Activated naive CD8-positive, alpha-beta T cell (primary cell): ENCODE results near the gene PANK2.
"Not testable (repeated sequence)": the region's sequence is repeated elsewhere in the genome, so short reads cannot be mapped to it uniquely, and the experiment has no call there.

Source experiments
- H3K27ac Mint-ChIP-seq: one replicate; pipeline ENCODE4 v1.8.0; 2021; ENCODE audit warnings: mixed read lengths
- H3K27me3 Mint-ChIP-seq: one replicate; pipeline ENCODE4 v1.8.0; 2021; ENCODE audit warnings: mixed read lengths
- H3K36me3 Mint-ChIP-seq: one replicate; pipeline ENCODE4 v1.8.0; 2021; ENCODE audit warnings: mixed read lengths
- H3K4me1 Mint-ChIP-seq: one replicate; pipeline ENCODE4 v1.8.0; 2021; ENCODE audit warnings: low read depth, mixed read lengths
- H3K4me3 Mint-ChIP-seq: one replicate; pipeline ENCODE4 v1.8.0; 2021; ENCODE audit warnings: mild to moderate bottlenecking, mixed read lengths
- H3K9me3 Mint-ChIP-seq: one replicate; pipeline ENCODE4 v1.8.0; 2021; ENCODE audit warnings: low read depth, mixed read lengths

PANK2 gene

GRCh38 chr20:3937618-3938017 lies 48.4 kb downstream of the PANK2 start:
- Mint-ChIP-seq H3K27me3 (no peaks in the 10 kb centered on the region), H3K27ac (peak overlapping the region; percentile 46), H3K9me3 (peaks cover 6% of the 10 kb centered on the region), H3K4me3 (no peak overlapping the region), H3K4me1 (peaks cover 13% of the 10 kb centered on the region), H3K36me3 (peaks cover 36% of the 10 kb centered on the region)

GRCh38 chr20:3940905-3941304 lies 51.7 kb downstream of the PANK2 start:
- no peaks in the 10 kb centered on the region for H3K27me3 Mint-ChIP-seq
- H3K4me3 Mint-ChIP-seq, result no peak overlapping the region
- no peaks in the 10 kb centered on the region for H3K4me1 Mint-ChIP-seq
- peaks cover 36% of the 10 kb centered on the region for H3K36me3 Mint-ChIP-seq
- H3K27ac Mint-ChIP-seq, result no peak overlapping the region
- H3K9me3 Mint-ChIP-seq, result peaks cover 6% of the 10 kb centered on the region

- peaks cover 12% of the 10 kb centered on the region for H3K36me3 Mint-ChIP-seq
- not testable (repeated sequence) for H3K4me3 Mint-ChIP-seq, H3K9me3 Mint-ChIP-seq, H3K27me3 Mint-ChIP-seq, H3K27ac Mint-ChIP-seq, H3K4me1 Mint-ChIP-seq
Measured at GRCh38 chr20:3946666-3947065, 57.5 kb downstream of the PANK2 start.

GRCh38 chr20:3964719-3965118 lies 75.5 kb downstream of the PANK2 start:
- Mint-ChIP-seq H3K27me3 (no peaks in the 10 kb centered on the region), H3K9me3 (no peaks in the 10 kb centered on the region), H3K4me1 (peaks cover 16% of the 10 kb centered on the region), H3K4me3 (no peak overlapping the region), H3K27ac (no peak overlapping the region), H3K36me3 (peaks cover 13% of the 10 kb centered on the region)

GRCh38 chr20:3966571-3966970 lies 77.4 kb downstream of the PANK2 start:
- peaks cover 16% of the 10 kb centered on the region for H3K4me1 Mint-ChIP-seq
- peaks cover 13% of the 10 kb centered on the region for H3K36me3 Mint-ChIP-seq
- no peak overlapping the region for H3K27ac Mint-ChIP-seq
- H3K9me3 Mint-ChIP-seq, result no peaks in the 10 kb centered on the region
- no peak overlapping the region for H3K4me3 Mint-ChIP-seq
- H3K27me3 Mint-ChIP-seq, result no peaks in the 10 kb centered on the region

GRCh38 chr20:3970016-3970415 lies 80.8 kb downstream of the PANK2 start:
- Mint-ChIP-seq H3K27ac (no peak overlapping the region), H3K36me3 (peaks cover 18% of the 10 kb centered on the region), H3K4me3 (no peak overlapping the region), H3K9me3 (no peaks in the 10 kb centered on the region), H3K4me1 (peaks cover 23% of the 10 kb centered on the region), H3K27me3 (no peaks in the 10 kb centered on the region)

- no peaks in the 10 kb centered on the region for H3K9me3 Mint-ChIP-seq
- no peak overlapping the region for H3K27ac Mint-ChIP-seq
- H3K36me3 Mint-ChIP-seq, result peaks cover 20% of the 10 kb centered on the region
- peaks cover 23% of the 10 kb centered on the region for H3K4me1 Mint-ChIP-seq
- H3K4me3 Mint-ChIP-seq, result no peak overlapping the region
- H3K27me3 Mint-ChIP-seq, result no peaks in the 10 kb centered on the region
Measured at GRCh38 chr20:3971145-3971544, 82.0 kb downstream of the PANK2 start.

- no peak overlapping the region for H3K27ac Mint-ChIP-seq
- H3K9me3 Mint-ChIP-seq, result no peaks in the 10 kb centered on the region
- H3K27me3 Mint-ChIP-seq, result no peaks in the 10 kb centered on the region
- H3K4me3 Mint-ChIP-seq, result no peak overlapping the region
- peaks cover 17% of the 10 kb centered on the region for H3K36me3 Mint-ChIP-seq
- H3K4me1 Mint-ChIP-seq, result peaks cover 22% of the 10 kb centered on the region
Measured at GRCh38 chr20:3972161-3972560, 83.0 kb downstream of the PANK2 start.

GRCh38 chr20:3972631-3973030 lies 83.4 kb downstream of the PANK2 start:
- H3K4me3 Mint-ChIP-seq, H3K9me3 Mint-ChIP-seq, H3K27me3 Mint-ChIP-seq, H3K27ac Mint-ChIP-seq: not testable (repeated sequence)
- Mint-ChIP-seq H3K36me3 (peaks cover 14% of the 10 kb centered on the region), H3K4me1 (peaks cover 18% of the 10 kb centered on the region)

GRCh38 chr20:3973705-3974104 lies 84.5 kb downstream of the PANK2 start:
- Mint-ChIP-seq H3K4me3 (no peak overlapping the region), H3K9me3 (no peaks in the 10 kb centered on the region), H3K4me1 (peaks cover 13% of the 10 kb centered on the region), H3K36me3 (peaks cover 14% of the 10 kb centered on the region), H3K27ac (no peak overlapping the region), H3K27me3 (no peaks in the 10 kb centered on the region)

GRCh38 chr20:3976511-3976910 lies 87.3 kb downstream of the PANK2 start:
- Mint-ChIP-seq H3K27ac (no peak overlapping the region), H3K27me3 (no peaks in the 10 kb centered on the region), H3K36me3 (peaks cover 12% of the 10 kb centered on the region), H3K9me3 (no peaks in the 10 kb centered on the region), H3K4me3 (no peak overlapping the region), H3K4me1 (peaks cover 28% of the 10 kb centered on the region)
